ENCODE measurements around the gene VAC14. TPM values are rescaled to one million over a fixed set of nuclear protein-coding genes. Genes with fewer than 3 reads are reported as not detected.

VAC14 gene
- total RNA-seq, 1 donor from 2014 or later: 21.0 TPM

DNA sequence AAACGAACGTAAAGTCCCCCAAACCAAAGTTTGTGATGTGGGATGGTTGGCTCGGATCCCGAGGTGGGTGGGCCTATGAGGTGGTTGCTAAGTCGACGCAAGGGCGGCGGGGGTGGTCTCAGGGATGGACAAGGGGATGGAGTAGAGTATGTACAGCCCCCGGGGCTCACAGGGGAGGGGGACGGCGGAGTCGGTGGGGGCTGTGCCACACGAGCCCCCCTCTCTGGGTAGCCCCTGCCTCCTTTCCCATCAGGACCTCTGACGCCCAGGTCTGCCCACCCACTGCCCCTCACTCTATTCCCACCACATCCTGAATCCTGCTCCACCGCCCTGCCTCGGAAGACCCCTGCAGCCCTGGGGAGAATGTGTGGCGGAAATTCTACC is 139.4 kb downstream of the VAC14 start:
- DNase-seq: no peak
- intact Hi-C loops (cut with micrococcal nuclease): no loop called here
- TF ChIP-seq, protein P1, sequence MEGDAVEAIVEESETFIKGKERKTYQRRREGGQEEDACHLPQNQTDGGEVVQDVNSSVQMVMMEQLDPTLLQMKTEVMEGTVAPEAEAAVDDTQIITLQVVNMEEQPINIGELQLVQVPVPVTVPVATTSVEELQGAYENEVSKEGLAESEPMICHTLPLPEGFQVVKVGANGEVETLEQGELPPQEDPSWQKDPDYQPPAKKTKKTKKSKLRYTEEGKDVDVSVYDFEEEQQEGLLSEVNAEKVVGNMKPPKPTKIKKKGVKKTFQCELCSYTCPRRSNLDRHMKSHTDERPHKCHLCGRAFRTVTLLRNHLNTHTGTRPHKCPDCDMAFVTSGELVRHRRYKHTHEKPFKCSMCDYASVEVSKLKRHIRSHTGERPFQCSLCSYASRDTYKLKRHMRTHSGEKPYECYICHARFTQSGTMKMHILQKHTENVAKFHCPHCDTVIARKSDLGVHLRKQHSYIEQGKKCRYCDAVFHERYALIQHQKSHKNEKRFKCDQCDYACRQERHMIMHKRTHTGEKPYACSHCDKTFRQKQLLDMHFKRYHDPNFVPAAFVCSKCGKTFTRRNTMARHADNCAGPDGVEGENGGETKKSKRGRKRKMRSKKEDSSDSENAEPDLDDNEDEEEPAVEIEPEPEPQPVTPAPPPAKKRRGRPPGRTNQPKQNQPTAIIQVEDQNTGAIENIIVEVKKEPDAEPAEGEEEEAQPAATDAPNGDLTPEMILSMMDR (IDR thresholded peaks at IDR 0.05; ENCODE audit: borderline replicate concordance): no peak
- no peak overlapping the region for H3K27ac ChIP-seq (replicated peaks)
- H3K4me3 ChIP-seq: no peak overlapping the region
- no peaks in the 10 kb centered on the region for H3K27me3 ChIP-seq (ENCODE audit: low read depth)
- no peaks in the 10 kb centered on the region for H3K9me3 ChIP-seq (replicated peaks)
- peaks cover 22% of the 10 kb centered on the region for H3K4me1 ChIP-seq
- H3K36me3 ChIP-seq: peaks cover 43% of the 10 kb centered on the region

DNA sequence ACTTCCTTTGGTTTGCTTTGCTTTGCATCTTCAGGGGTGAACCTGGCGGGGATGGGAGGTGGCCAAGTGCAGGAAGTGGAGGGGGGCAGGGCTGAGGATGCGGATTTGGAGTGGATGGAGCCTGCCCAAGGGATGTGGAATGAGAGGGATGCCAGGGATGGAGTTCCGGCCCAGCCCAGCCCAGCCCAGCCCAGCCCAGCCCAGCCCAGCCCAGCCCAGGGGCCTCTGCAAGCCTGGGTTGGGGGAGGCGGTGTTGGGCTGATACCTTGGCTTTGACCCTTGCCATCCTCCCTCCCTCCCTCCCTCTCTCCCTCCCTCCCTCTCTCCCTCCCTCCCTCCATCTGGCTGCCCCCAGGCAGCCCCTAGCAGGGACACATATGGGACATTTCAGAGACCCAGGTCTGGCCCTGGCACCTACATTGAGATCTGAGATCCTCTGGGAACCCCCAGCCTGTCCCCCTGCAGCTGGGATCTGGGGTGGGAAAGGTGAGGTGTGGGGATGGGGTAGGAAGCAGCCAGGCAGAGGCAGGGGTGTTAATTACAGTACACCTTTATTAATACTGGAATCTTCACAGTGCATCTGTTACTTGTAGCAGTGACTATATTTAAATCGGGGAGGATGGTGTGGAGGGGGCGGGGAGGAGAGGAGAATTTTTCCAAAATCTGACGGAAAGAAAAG is 140.1 kb downstream of the VAC14 start:
- peaks cover 36% of the 10 kb centered on the region for H3K36me3 ChIP-seq
- H3K9me3 ChIP-seq (replicated peaks): no peaks in the 10 kb centered on the region
- H3K4me3 ChIP-seq: no peak overlapping the region
- intact Hi-C loops (cut with micrococcal nuclease): no loop called here
- no peak for DNase-seq
- no peaks in the 10 kb centered on the region for H3K27me3 ChIP-seq (ENCODE audit: low read depth)
- TF ChIP-seq, protein P1 (IDR thresholded peaks at IDR 0.05; ENCODE audit: borderline replicate concordance): no peak
- H3K4me1 ChIP-seq: peaks cover 17% of the 10 kb centered on the region
- no peak overlapping the region for H3K27ac ChIP-seq (replicated peaks)

DNA sequence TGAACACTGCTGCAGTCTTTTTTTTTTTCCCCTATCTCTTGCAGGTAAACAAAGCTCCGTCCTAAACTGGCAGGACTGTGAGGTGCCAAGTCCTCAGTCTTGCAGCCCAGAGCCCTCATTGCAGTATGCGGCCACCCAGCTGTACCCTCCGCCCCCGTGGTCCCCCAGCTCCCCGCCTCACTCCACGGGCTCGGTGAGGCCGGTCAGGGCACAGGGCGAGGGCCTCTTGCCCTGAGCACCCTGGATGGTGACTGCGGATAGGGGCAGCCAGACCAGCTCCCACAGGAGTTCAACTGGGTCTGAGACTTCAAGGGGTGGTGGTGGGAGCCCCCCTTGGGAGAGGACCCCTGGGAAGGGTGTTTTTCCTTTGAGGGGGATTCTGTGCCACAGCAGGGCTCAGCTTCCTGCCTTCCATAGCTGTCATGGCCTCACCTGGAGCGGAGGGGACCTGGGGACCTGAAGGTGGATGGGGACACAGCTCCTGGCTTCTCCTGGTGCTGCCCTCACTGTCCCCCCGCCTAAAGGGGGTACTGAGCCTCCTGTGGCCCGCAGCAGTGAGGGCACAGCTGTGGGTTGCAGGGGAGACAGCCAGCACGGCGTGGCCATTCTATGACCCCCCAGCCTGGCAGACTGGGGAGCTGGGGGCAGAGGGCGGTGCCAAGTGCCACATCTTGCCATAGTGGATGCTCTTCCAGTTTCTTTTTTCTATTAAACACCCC is 140.8 kb downstream of the VAC14 start:
- TF ChIP-seq, protein P1 (IDR thresholded peaks at IDR 0.05; ENCODE audit: borderline replicate concordance): no peak
- H3K4me1 ChIP-seq: peaks cover 17% of the 10 kb centered on the region
- DNase-seq: no peak
- no peaks in the 10 kb centered on the region for H3K9me3 ChIP-seq (replicated peaks)
- H3K4me3 ChIP-seq: no peak overlapping the region
- intact Hi-C loops (cut with micrococcal nuclease): no loop called here
- H3K27me3 ChIP-seq (ENCODE audit: low read depth): no peaks in the 10 kb centered on the region
- no peak overlapping the region for H3K27ac ChIP-seq (replicated peaks)
- peaks cover 29% of the 10 kb centered on the region for H3K36me3 ChIP-seq

DNA sequence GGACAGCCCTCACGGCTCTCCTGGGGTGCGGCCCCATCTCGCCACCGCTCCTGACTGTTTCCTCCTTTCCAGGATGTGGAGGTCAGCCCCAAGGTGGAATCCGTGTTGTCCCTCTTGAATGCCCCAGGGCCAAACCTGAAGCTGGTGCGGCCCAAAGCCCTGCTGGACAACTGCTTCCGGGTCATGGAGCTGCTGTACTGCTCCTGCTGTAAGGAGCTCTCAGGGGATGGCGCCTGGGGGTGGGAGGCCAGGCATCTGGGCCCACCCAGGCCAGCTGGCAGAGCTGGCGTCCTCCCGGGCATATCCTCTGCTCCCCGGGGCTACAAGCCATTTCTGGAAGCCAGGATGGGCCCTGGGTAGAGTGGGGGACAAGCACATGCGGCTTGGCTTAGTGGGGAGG is 141.4 kb downstream of the VAC14 start:
- TF ChIP-seq, protein P1 (IDR thresholded peaks at IDR 0.05; ENCODE audit: borderline replicate concordance): no peak
- intact Hi-C loops (cut with micrococcal nuclease): no loop called here
- H3K4me3 ChIP-seq: no peak overlapping the region
- no peak for DNase-seq
- H3K27ac ChIP-seq (replicated peaks): no peak overlapping the region
- peaks cover 23% of the 10 kb centered on the region for H3K36me3 ChIP-seq
- H3K27me3 ChIP-seq (ENCODE audit: low read depth): no peaks in the 10 kb centered on the region
- H3K4me1 ChIP-seq: peaks cover 17% of the 10 kb centered on the region
- H3K9me3 ChIP-seq (replicated peaks): no peaks in the 10 kb centered on the region

DNA sequence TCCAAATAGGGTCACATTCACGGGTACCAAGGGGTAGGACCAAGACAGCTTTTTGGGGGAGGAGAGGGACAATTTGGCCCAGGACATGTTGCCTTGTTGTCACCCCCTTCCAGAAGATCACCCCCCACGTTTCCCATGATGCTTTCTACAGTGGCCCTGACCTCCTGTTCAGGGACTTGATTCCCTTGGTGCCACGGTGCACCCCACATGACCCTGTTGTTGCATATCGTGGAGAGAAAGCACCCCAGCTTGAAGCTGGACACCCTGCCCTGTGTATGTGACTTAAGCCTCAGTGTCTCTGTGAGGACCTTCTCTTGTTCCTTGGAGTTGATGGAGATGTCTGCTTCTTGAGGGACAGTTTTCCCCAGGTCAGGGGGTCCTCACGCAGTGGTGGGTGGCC is 142.0 kb downstream of the VAC14 start:
- DNase-seq: no peak
- no peaks in the 10 kb centered on the region for H3K9me3 ChIP-seq (replicated peaks)
- H3K27me3 ChIP-seq (ENCODE audit: low read depth): no peaks in the 10 kb centered on the region
- TF ChIP-seq, protein P1 (IDR thresholded peaks at IDR 0.05; ENCODE audit: borderline replicate concordance): no peak
- no peak overlapping the region for H3K27ac ChIP-seq (replicated peaks)
- intact Hi-C loops (cut with micrococcal nuclease): no loop called here
- no peak overlapping the region for H3K4me3 ChIP-seq
- H3K36me3 ChIP-seq: peaks cover 17% of the 10 kb centered on the region
- peaks cover 21% of the 10 kb centered on the region for H3K4me1 ChIP-seq
